K562 (cell line): Measurements from ENCODE around the gene HPCAL1. TPM values are rescaled to one million over a fixed set of nuclear protein-coding genes. Genes with fewer than 3 reads are reported as not detected.

ENCODE experiments used
- ARHGAP35 ChIP-seq: fragments of 450-650 bp; IDR thresholded peaks from 2 replicates; pipeline ENCODE4 v1.6.1; 2018; ENCODE audit not compliant: partially characterized antibody
- CEBPZ ChIP-seq: fragments of 150-350 bp; IDR thresholded peaks from 2 replicates; pipeline ENCODE4 v1.6.1; 2014; ENCODE audit warnings: low read depth, mild to moderate bottlenecking, low read length, borderline replicate concordance
- ELK1 ChIP-seq: sonication (generic); formaldehyde crosslinking; IDR thresholded peaks from 2 replicates; pipeline ENCODE4 v1.8.1; 2022; ENCODE audit warnings: missing genetic modification reagents
- MECOM ChIP-seq: fragments of 250-450 bp; sonication (Bioruptor Pico); IDR thresholded peaks from 2 replicates; pipeline ENCODE4 v1.8.0; 2022; ENCODE audit warnings: inconsistent platforms
- PHTF2 ChIP-seq: fragments of 250-450 bp; sonication (Bioruptor Pico); IDR thresholded peaks from 2 replicates; pipeline ENCODE4 v1.5.0; 2021; ENCODE audit warnings: mild to moderate bottlenecking
- RBFOX2 ChIP-seq: fragments of 200-400 bp; formaldehyde crosslinking; IDR thresholded peaks from 2 replicates; pipeline ENCODE4 v1.6.1; 2017; ENCODE audit warnings: low read depth, mild to moderate bottlenecking, low read length, moderate library complexity
- TAF7 ChIP-seq: fragments of 450-650 bp; IDR thresholded peaks from 2 replicates; pipeline ENCODE4 v1.6.1; 2016; ENCODE audit warnings: missing genetic modification characterization, missing compliant biosample characterization
- ZBTB11 ChIP-seq, 3 experiments: fragments of 200-800 bp in 1 of 3; fragments of 250-450 bp in 1 of 3; fragments of 450-650 bp in 1 of 3; sonication (Bioruptor Pico) in 1 of 3; sonication (Bioruptor generic) in 1 of 3; formaldehyde crosslinking in 1 of 3; IDR thresholded peaks; 2 replicates each; pipeline versions ENCODE4 v1.6.1 to v1.8.0; 2016 to 2022; ENCODE audit warnings: mild to moderate bottlenecking in 2 of 3, missing genetic modification characterization in 2 of 3, missing compliant biosample characterization in 1 of 3, moderate library complexity in 1 of 3
- ZSCAN29 ChIP-seq: fragments of 450-650 bp; IDR thresholded peaks from 2 replicates; pipeline ENCODE4 v1.6.1; 2017
- polyA plus RNA-seq, 8 experiments: library from polyadenylated mRNA; depleted of rRNA in 4 of 8; stranded (reverse) in 5 of 8; unstranded in 3 of 8; fragments of >200 nt; fragmentation: Nextera tagmentation in 2 of 8; fragmentation: Illumina TruSeq in 1 of 8; extraction: Ambion mirVana in 2 of 8; extraction: Trizol in 1 of 8; gene quantifications; 2 replicates each; pipeline versions ENCODE4 v1.2.1 to v1.2.3, GENCODE V29; 2011 to 2014; ENCODE audit warnings: inconsistent platforms in 1 of 8, missing spikeins in 1 of 8
- total RNA-seq, 7 experiments: library from RNA; depleted of rRNA in 6 of 7; stranded (reverse); fragments of >200 nt in 6 of 7; fragmentation: Illumina TruSeq in 2 of 7; extraction: Trizol in 2 of 7; gene quantifications; 2 replicates each; pipeline versions ENCODE4 v1.2.1 to v1.2.3, GENCODE V29; 2011 to 2021; ENCODE audit warnings: low replicate concordance in 1 of 7
- TF ChIP-seq, protein P1 (sequence below): fragments of 450-650 bp; formaldehyde crosslinking; IDR thresholded peaks from 2 replicates; pipeline ENCODE4 v1.4.0; 2022; ENCODE audit warnings: missing genetic modification characterization
- TF ChIP-seq, protein P2 (sequence below), 2 experiments: fragments of 450-650 bp; IDR thresholded peaks; 2 replicates each; pipeline ENCODE4 v1.6.1; 2016

Gene HPCAL1
- total and polyA plus RNA-seq, 9 of the 15 experiments (the other 6 are each of a cell fraction or from before 2014, with no cell fraction given), result 2.7 to 65.5 (median 23.9) TPM

- TF ChIP-seq CEBPZ, result no peak
- no peak for TF ChIP-seq ZSCAN29
- TF ChIP-seq RBFOX2, result peak; percentile 80
- TF ChIP-seq, protein P1, sequence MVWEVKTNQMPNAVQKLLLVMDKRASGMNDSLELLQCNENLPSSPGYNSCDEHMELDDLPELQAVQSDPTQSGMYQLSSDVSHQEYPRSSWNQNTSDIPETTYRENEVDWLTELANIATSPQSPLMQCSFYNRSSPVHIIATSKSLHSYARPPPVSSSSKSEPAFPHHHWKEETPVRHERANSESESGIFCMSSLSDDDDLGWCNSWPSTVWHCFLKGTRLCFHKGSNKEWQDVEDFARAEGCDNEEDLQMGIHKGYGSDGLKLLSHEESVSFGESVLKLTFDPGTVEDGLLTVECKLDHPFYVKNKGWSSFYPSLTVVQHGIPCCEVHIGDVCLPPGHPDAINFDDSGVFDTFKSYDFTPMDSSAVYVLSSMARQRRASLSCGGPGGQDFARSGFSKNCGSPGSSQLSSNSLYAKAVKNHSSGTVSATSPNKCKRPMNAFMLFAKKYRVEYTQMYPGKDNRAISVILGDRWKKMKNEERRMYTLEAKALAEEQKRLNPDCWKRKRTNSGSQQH (CRISPR knock-in tag), result no peak
- 0 out of 2 replicates have a peak, but pooled peaks have one; percentile 48 for TF ChIP-seq TAF7 (tag)
- no peak for TF ChIP-seq MECOM (CRISPR knock-in tag)
- TF ChIP-seq ARHGAP35, result no peak
- no peak for TF ChIP-seq ELK1 (CRISPR knock-in tag)
- TF ChIP-seq, protein P2, sequence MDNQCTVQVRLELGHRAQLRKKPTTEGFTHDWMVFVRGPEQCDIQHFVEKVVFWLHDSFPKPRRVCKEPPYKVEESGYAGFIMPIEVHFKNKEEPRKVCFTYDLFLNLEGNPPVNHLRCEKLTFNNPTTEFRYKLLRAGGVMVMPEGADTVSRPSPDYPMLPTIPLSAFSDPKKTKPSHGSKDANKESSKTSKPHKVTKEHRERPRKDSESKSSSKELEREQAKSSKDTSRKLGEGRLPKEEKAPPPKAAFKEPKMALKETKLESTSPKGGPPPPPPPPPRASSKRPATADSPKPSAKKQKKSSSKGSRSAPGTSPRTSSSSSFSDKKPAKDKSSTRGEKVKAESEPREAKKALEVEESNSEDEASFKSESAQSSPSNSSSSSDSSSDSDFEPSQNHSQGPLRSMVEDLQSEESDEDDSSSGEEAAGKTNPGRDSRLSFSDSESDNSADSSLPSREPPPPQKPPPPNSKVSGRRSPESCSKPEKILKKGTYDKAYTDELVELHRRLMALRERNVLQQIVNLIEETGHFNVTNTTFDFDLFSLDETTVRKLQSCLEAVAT (IDR thresholded peaks at IDR 0.05), result no peak
- TF ChIP-seq ZBTB11 (CRISPR knock-in tag; IDR thresholded peaks at IDR 0.05), result peak in 1 of 3 experiments; percentile 66; a peak in 2 of 6 replicates
- no peak for TF ChIP-seq PHTF2 (CRISPR knock-in tag)
Observed at GRCh38 chr2:10283106-10284062, 19.3 kb upstream of the HPCAL1 start (continued).
